Thoracic aorta (tissue), 2 donors: ENCODE results near the gene CMTM7. TPM values are rescaled to one million over a fixed set of nuclear protein-coding genes. Genes with fewer than 3 reads are reported as not detected.
"Not testable (repeated sequence)": the region's sequence is repeated elsewhere in the genome, so short reads cannot be mapped to it uniquely, and the experiment has no call there.

ENCODE experiments used
- ATAC-seq: fragments of 150-250 bp; one replicate; pipeline ENCODE4 v1.8.0; 2017; ENCODE audit warnings: low read depth; ENCODE audit not compliant: insufficient number of reproducible peaks, low FRiP score
- DNase-seq: peaks from one replicate; pipeline ENCODE4 v3.0.0-alpha.2; 2020; ENCODE audit warnings: low spot score
- H3K27ac ChIP-seq, 2 donors: fragments of 200-600 bp; sonication (generic); 1 replicate in 1 of 2; 2 replicates in 1 of 2; pipeline ENCODE4 v1.5.1; 2016; ENCODE audit warnings: mild to moderate bottlenecking in 2 of 2, moderate library complexity in 2 of 2
- H3K27me3 ChIP-seq: fragments of 200-600 bp; sonication (generic); replicated peaks from 2 replicates; pipeline ENCODE4 v1.6.0; 2016; ENCODE audit warnings: mild to moderate bottlenecking; ENCODE audit not compliant: insufficient read depth
- H3K36me3 ChIP-seq: fragments of 200-600 bp; sonication (generic); one replicate; pipeline ENCODE4 v1.5.1; 2016
- H3K4me1 ChIP-seq, 2 donors: fragments of 200-600 bp; sonication (generic); 1 replicate in 1 of 2; 2 replicates in 1 of 2; pipeline versions ENCODE4 v1.5.1 to v1.6.0; 2016; ENCODE audit warnings: low read depth in 2 of 2, mild to moderate bottlenecking in 1 of 2; ENCODE audit not compliant: control insufficient read depth in 1 of 2
- H3K4me3 ChIP-seq: fragments of 200-600 bp; sonication (generic); 2 replicates; pipeline ENCODE4 v1.5.1; 2016; ENCODE audit warnings: mild to moderate bottlenecking
- H3K9me3 ChIP-seq: fragments of 200-600 bp; sonication (generic); 2 replicates; pipeline ENCODE4 v1.5.1; 2016
- CTCF ChIP-seq: fragments of 200-600 bp; sonication (generic); IDR thresholded peaks from one replicate; pipeline ENCODE4 v1.5.1; 2019; ENCODE audit warnings: antibody characterized with exemption
- total RNA-seq, 2 donors: library from RNA; depleted of rRNA; stranded (reverse); fragments of >200 nt; gene quantifications; one replicate each; pipeline versions ENCODE4 v1.1.0 to v1.2.3, GENCODE V29; 2016

CMTM7 gene
- total RNA-seq, 2 donors from 2014 or later, result 10.3 to 21.5 TPM

GRCh38 chr3:32466808-32467207 is 75.2 kb downstream of the CMTM7 start:
- H3K36me3 ChIP-seq, H3K9me3 ChIP-seq, ATAC-seq, DNase-seq, H3K27ac ChIP-seq, H3K27me3 ChIP-seq, H3K4me3 ChIP-seq: not testable (repeated sequence)
- peaks cover 5 to 11% of the 10 kb centered on the region in 2 donors for H3K4me1 ChIP-seq

GRCh38 chr3:32467333-32468070 is 75.8 kb downstream of the CMTM7 start:
- no peak overlapping the region for H3K27ac ChIP-seq
- DNase-seq (no peak), ATAC-seq (peak; percentile 49)
- H3K36me3 ChIP-seq, result no peaks in the 10 kb centered on the region
- peaks cover 5 to 9% of the 10 kb centered on the region in 2 donors for H3K4me1 ChIP-seq
- peak; percentile 99 for TF ChIP-seq CTCF
- H3K4me3 ChIP-seq, result peak overlapping the region; percentile 77
- no peaks in the 10 kb centered on the region for H3K27me3 ChIP-seq
- H3K9me3 ChIP-seq, result no peaks in the 10 kb centered on the region

- Histone ChIP-seq H3K27ac (no peak overlapping the region), H3K9me3 (no peaks in the 10 kb centered on the region), H3K27me3 (no peaks in the 10 kb centered on the region), H3K4me1 (peaks cover 5 to 9% of the 10 kb centered on the region in 2 donors), H3K4me3 (no peak overlapping the region), H3K36me3 (no peaks in the 10 kb centered on the region)
- ATAC-seq (no peak), DNase-seq (no peak)
- no peak for TF ChIP-seq CTCF
Observed at GRCh38 chr3:32469151-32469874, 77.7 kb downstream of the CMTM7 start.

- ATAC-seq (no peak), DNase-seq (no peak)
- Histone ChIP-seq H3K27ac (no peak overlapping the region), H3K36me3 (no peaks in the 10 kb centered on the region), H3K9me3 (no peaks in the 10 kb centered on the region), H3K4me1 (peaks cover 5 to 9% of the 10 kb centered on the region in 2 donors), H3K27me3 (no peaks in the 10 kb centered on the region), H3K4me3 (no peak overlapping the region)
- no peak for TF ChIP-seq CTCF
Observed at GRCh38 chr3:32470362-32470761, 78.7 kb downstream of the CMTM7 start.

- Histone ChIP-seq H3K27ac (no peak overlapping the region), H3K36me3 (no peaks in the 10 kb centered on the region), H3K4me3 (no peak overlapping the region), H3K27me3 (no peaks in the 10 kb centered on the region), H3K4me1 (peaks cover 5 to 9% of the 10 kb centered on the region in 2 donors), H3K9me3 (no peaks in the 10 kb centered on the region)
- DNase-seq (no peak), ATAC-seq (no peak)
- no peak for TF ChIP-seq CTCF
Observed at GRCh38 chr3:32471246-32471645, 79.6 kb downstream of the CMTM7 start.

- not testable (repeated sequence) for H3K27me3 ChIP-seq, H3K4me1 ChIP-seq, DNase-seq, H3K4me3 ChIP-seq, H3K27ac ChIP-seq, H3K36me3 ChIP-seq, H3K9me3 ChIP-seq, ATAC-seq
Observed at GRCh38 chr3:32472151-32472550, 80.5 kb downstream of the CMTM7 start.
